ENCODE measurements around the gene FAM153A. TPM values are rescaled to one million over a fixed set of nuclear protein-coding genes. Genes with fewer than 3 reads are reported as not detected.
"Not testable (repeated sequence)": the region's sequence is repeated elsewhere in the genome, so short reads cannot be mapped to it uniquely, and the experiment has no call there.

Gene FAM153A
- total RNA-seq, 1 experiment from 2014 or later: not detected

DNA sequence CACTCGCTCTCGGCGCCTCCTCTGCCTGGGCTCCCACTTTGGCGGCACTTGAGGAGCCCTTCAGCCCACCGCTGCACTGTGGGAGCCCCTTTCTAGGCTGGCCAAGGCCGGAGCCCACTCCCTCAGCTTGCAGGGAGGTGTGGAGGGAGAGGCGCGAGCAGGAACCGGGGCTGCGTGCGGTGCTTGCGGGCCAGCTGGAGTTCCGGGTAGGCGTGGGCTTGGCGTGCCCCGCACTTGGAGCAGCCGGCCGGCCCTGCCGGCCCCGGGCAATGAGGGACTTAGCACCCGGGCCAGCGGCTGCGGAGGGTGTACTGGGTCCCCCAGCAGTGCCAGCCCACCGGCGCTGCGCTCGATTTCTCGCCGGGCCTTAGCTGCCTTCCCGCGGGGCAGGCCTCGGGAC, 94.6 kb downstream of the FAM153A start:
- BruUV-seq (replicated peaks); H3K4me1 ChIP-seq (ENCODE audit: control insufficient read depth in 1 of 2, insufficient read depth in 2 of 2, low read length in 2 of 2); RAD21 ChIA-PET (ENCODE audit: low non-redundant PET in 1 of 2, low total read pairs in 2 of 2, uncharacterized antibody in 2 of 2, unreplicated experiment in 2 of 2); intact Hi-C loops (cut with micrococcal nuclease); CTCF ChIA-PET; H3K9me2 ChIP-seq (ENCODE audit: insufficient read depth); POLR2A ChIA-PET; H3K9ac ChIP-seq (ENCODE audit: low read length); H3K79me2 ChIP-seq (ENCODE audit: insufficient read depth, low read length); DNase-seq (ENCODE audit: low read depth, low spot score); H4K20me1 ChIP-seq (ENCODE audit: insufficient read depth); H3K4me3 ChIP-seq (replicated peaks in 1 of 2; ENCODE audit: low read depth in 1 of 2, low read length in 2 of 2); H3K4me2 ChIP-seq (ENCODE audit: low read length); ATAC-seq; H2AFZ ChIP-seq (ENCODE audit: low read depth, low read length, poor library complexity, severe bottlenecking); H3K27ac ChIP-seq (ENCODE audit: low read depth, low read length); H3K27me3 ChIP-seq (ENCODE audit: insufficient read depth, low read length); H3K36me3 ChIP-seq (ENCODE audit: control insufficient read depth in 1 of 2, insufficient read depth in 2 of 2, low read length in 2 of 2); H3K9me3 ChIP-seq (ENCODE audit: control insufficient read depth in 1 of 2, insufficient read depth in 1 of 2, low read depth in 1 of 2, low read length in 2 of 2): not testable (repeated sequence)

DNA sequence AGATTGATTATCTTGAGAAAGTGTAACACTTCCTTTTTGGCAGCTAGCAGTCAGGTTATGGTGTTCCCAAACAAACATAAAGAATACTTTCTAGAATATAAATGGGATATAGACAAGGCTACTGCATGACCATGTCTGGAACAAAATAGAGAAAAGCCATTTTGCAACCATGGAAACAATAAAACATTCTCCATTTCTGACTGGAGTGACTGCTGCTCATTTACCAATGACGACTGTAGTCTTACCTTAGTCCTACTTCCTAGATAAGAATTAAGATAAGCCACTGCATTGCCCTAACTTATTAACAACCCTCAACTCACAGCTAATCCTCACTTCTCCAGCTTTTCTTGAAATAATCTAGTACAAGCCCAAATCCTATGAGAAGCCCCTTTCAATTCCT, 100.8 kb downstream of the FAM153A start:
- H3K27ac ChIP-seq (ENCODE audit: low read depth, low read length); H3K4me1 ChIP-seq (ENCODE audit: control insufficient read depth in 1 of 2, insufficient read depth in 2 of 2, low read length in 2 of 2); BruUV-seq (replicated peaks); H3K27me3 ChIP-seq (ENCODE audit: insufficient read depth, low read length); H3K36me3 ChIP-seq (ENCODE audit: control insufficient read depth in 1 of 2, insufficient read depth in 2 of 2, low read length in 2 of 2); DNase-seq (ENCODE audit: low read depth, low spot score); H4K20me1 ChIP-seq (ENCODE audit: insufficient read depth); H3K79me2 ChIP-seq (ENCODE audit: insufficient read depth, low read length); H3K9me2 ChIP-seq (ENCODE audit: insufficient read depth); H3K4me2 ChIP-seq (ENCODE audit: low read length); POLR2A ChIA-PET; CTCF ChIA-PET; H3K9me3 ChIP-seq (ENCODE audit: control insufficient read depth in 1 of 2, insufficient read depth in 1 of 2, low read depth in 1 of 2, low read length in 2 of 2); H3K4me3 ChIP-seq (replicated peaks in 1 of 2; ENCODE audit: low read depth in 1 of 2, low read length in 2 of 2); ATAC-seq; H3K9ac ChIP-seq (ENCODE audit: low read length); intact Hi-C loops (cut with micrococcal nuclease); H2AFZ ChIP-seq (ENCODE audit: low read depth, low read length, poor library complexity, severe bottlenecking); RAD21 ChIA-PET (ENCODE audit: low non-redundant PET in 1 of 2, low total read pairs in 2 of 2, uncharacterized antibody in 2 of 2, unreplicated experiment in 2 of 2): not testable (repeated sequence)

Other genes starting within 250 kb of the FAM153A start
- 54.0 TPM for gene FAM193B, start 228.3 kb downstream of the FAM153A start, total RNA-seq (2021; ENCODE audit: unreplicated experiment)
- gene TMED9, start 190.7 kb downstream of the FAM153A start, total RNA-seq (2021; ENCODE audit: unreplicated experiment): 133 TPM
- gene B4GALT7, start 182.8 kb downstream of the FAM153A start, total RNA-seq (2021; ENCODE audit: unreplicated experiment): 25.2 TPM
- not detected for gene PROP1, start 213.3 kb upstream of the FAM153A start, total RNA-seq (2021; ENCODE audit: unreplicated experiment)